ENCODE results near the gene BCAS3. TPM values are rescaled to one million over a fixed set of nuclear protein-coding genes. Genes with fewer than 3 reads are reported as not detected.

The BCAS3 gene
- total and polyA plus RNA-seq, 12 donors, result 6.1 to 21.8 (median 17.2) TPM

DNA sequence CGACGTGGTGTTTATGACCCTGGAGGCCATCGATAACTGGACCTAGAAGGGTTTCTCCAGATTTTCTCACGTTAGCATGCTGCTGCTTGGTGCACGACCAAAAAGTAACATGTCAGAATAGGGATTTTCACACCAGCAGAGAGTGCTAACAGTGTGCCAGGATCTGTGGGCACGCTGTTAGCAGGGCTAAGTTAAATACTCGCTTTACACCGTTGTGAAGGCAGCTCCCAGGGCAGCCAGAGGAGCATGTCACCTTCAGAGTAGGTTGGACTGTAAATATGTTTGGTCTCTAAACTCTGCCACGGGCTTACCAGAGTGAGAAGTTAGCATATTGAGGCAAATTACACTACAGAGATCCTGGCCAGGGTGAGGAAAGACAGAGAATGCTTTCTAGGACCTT, 608.8 kb downstream of the BCAS3 start:
- intact Hi-C loops (cut with DNase I), result no loop called here
- Histone ChIP-seq H3K4me1 (peaks cover 0 to 33% (median 12%) of the 10 kb centered on the region in 9 donors), H3K27me3 (no peaks in the 10 kb centered on the region), H3K9me3 (no peaks in the 10 kb centered on the region), H3K27ac (peak overlapping the region in 6 of 10 donors; percentile 37 to 70 (median 45)), H3K4me3 (no peak overlapping the region), H3K36me3 (no peaks in the 10 kb centered on the region)
- DNase-seq (no peak), ATAC-seq (peak in 2 of 8 donors; percentile 12 to 13)
- 71 to 73% methylated on average over 9 of the region's 9 CpGs for WGBS, 2 donors
- TF ChIP-seq, protein P1, sequence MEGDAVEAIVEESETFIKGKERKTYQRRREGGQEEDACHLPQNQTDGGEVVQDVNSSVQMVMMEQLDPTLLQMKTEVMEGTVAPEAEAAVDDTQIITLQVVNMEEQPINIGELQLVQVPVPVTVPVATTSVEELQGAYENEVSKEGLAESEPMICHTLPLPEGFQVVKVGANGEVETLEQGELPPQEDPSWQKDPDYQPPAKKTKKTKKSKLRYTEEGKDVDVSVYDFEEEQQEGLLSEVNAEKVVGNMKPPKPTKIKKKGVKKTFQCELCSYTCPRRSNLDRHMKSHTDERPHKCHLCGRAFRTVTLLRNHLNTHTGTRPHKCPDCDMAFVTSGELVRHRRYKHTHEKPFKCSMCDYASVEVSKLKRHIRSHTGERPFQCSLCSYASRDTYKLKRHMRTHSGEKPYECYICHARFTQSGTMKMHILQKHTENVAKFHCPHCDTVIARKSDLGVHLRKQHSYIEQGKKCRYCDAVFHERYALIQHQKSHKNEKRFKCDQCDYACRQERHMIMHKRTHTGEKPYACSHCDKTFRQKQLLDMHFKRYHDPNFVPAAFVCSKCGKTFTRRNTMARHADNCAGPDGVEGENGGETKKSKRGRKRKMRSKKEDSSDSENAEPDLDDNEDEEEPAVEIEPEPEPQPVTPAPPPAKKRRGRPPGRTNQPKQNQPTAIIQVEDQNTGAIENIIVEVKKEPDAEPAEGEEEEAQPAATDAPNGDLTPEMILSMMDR (IDR thresholded peaks at IDR 0.05), result no peak

DNA sequence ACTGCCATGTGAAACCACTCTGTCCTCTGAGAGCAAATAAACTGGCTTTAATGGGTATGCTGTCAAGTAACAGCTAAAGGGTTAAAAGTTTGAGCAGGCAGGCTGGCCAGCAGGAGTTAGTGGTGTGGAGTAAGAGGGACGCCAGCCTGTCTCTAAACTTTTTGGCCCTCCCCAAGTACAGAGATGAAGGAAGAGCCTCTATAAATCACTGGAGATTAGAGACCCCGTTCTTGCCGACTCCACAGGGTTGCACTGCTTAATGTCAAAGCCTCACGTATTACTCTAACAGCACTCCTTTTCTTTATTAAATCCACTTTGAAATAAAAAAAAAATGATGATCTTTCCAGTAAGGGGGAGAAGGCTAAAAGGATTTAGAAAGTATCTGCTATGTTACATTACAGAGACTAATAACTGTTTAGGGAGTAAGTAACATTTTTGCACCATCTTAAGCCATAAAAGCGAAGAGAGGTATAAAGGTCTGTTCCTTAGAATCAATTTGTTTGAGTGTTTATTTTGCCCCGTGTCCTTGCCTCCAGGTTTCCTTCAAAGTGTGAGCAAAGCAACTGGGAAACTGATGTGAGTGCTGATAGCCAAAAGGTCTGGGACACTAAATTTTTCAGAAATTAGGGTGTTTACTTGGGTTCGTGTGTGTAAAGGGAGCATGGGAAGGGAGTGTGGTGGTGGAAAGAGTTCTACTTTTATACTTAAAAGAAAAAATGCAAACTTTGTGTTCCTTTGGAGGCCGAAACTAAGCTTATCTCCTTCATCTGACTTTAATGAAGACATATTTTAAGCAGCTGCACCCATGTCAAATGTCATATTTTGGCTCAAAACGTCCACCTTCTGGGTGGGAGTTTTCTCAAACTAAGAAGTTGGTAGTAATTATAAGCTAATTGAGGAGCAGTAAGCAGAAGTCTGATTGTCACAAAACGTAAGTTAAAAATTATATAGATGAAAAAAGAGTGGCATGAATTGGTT, 612.0 kb downstream of the BCAS3 start:
- 70 to 80% methylated on average over 10 of the region's 10 CpGs for WGBS, 2 donors

DNA sequence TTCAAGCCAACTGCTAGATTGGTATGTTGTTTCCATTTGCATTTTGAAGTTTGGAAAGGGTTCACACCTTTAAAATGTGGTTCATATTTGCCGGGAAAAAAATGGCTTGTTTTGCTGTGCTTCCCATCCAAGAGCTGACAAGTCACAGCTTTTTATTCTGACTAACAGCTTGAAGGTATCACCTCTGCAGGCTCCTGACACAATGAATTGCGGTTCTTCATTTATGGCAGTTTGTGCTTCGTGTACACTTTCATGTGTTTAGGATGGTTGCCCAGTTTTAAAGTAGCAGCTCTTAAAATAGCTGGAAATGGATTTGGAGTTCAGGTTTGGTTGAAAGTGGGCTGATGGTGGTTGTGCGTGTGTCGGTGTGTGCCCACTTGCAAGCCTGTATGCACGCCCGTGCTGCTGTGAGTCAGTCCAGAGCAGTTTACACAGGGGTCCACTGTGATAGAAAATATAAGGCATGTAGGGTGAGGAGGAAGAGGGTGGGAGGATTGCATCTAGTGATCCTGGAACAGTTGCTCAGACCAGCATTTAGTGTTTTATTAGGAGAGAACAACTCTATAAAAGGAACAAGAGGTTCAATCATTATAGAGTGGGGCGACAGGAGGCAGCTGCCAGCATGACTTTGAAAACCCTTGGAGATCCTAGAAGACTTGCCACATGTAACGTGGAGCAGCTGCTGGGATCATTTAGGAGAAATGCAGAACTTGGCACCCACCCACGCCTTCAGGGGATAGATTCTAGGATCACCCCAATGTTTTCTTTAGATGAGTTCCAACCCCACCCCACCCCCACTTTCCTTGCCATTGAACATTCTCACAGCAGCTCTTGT, 614.0 kb downstream of the BCAS3 start:
- ATAC-seq (peak in 1 of 8 donors; percentile 27), DNase-seq (no peak)
- Histone ChIP-seq H3K27ac (no peak overlapping the region), H3K9me3 (no peaks in the 10 kb centered on the region), H3K36me3 (no peaks in the 10 kb centered on the region), H3K27me3 (no peaks in the 10 kb centered on the region), H3K4me3 (no peak overlapping the region), H3K4me1 (peaks cover 0 to 26% (median 10%) of the 10 kb centered on the region in 9 donors)
- intact Hi-C loops (cut with DNase I), result no loop called here
- WGBS, 2 donors, result 59 to 62% methylated on average over 10 of the region's 10 CpGs
- TF ChIP-seq, protein P1 (IDR thresholded peaks at IDR 0.05), result no peak

More for the DNA sequence above, 612.0 kb downstream of the BCAS3 start:
- no peak for DNase-seq
- Histone ChIP-seq H3K27ac (peak overlapping the region in 1 of 10 donors; percentile 16), H3K27me3 (no peaks in the 10 kb centered on the region), H3K4me1 (peaks cover 0 to 39% (median 17%) of the 10 kb centered on the region in 9 donors), H3K9me3 (no peaks in the 10 kb centered on the region), H3K36me3 (no peaks in the 10 kb centered on the region), H3K4me3 (no peak overlapping the region)
- TF ChIP-seq, protein P1 (IDR thresholded peaks at IDR 0.05), result no peak
- intact Hi-C loops (cut with DNase I), result no loop called here
- no peak for ATAC-seq

DNA sequence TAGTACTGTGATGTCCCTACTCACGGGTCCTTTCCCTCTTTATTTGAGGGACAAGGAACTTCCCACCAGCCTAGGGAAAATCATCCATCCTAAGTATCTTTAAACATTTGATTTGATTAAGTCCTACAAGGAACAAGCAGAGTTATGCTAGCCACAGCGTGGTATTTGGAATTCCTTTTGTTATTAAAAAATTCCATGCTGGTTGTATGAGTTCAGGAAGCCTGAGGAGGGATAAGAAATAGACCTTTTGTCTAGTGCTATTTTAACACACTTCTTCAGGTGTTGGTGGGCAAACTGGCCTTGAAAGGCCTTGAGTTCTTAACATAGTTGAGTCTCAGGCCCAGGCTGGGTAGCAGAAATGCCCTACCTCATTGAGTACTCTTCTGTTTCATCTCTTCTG, 616.6 kb downstream of the BCAS3 start:
- Histone ChIP-seq H3K4me1 (peaks cover 0 to 20% (median 7%) of the 10 kb centered on the region in 9 donors), H3K9me3 (no peaks in the 10 kb centered on the region), H3K4me3 (no peak overlapping the region), H3K27ac (peak overlapping the region in 2 of 10 donors; percentile 17 to 25), H3K27me3 (no peaks in the 10 kb centered on the region), H3K36me3 (no peaks in the 10 kb centered on the region)
- TF ChIP-seq, protein P1 (IDR thresholded peaks at IDR 0.05), result no peak
- intact Hi-C loops (cut with DNase I), result no loop called here
- no peak for DNase-seq
- no peak for ATAC-seq
- WGBS, 2 donors, result 94 to 95% methylated on average over 2 of the region's 2 CpGs

Measured in heart right ventricle (tissue), 16 donors.